ENCODE data around the gene PNMA6E.

PNMA6E gene

GRCh38 chrX:153382563-153383482 is 18.3 kb downstream of the PNMA6E start:
- no peak for DNase-seq

DNA sequence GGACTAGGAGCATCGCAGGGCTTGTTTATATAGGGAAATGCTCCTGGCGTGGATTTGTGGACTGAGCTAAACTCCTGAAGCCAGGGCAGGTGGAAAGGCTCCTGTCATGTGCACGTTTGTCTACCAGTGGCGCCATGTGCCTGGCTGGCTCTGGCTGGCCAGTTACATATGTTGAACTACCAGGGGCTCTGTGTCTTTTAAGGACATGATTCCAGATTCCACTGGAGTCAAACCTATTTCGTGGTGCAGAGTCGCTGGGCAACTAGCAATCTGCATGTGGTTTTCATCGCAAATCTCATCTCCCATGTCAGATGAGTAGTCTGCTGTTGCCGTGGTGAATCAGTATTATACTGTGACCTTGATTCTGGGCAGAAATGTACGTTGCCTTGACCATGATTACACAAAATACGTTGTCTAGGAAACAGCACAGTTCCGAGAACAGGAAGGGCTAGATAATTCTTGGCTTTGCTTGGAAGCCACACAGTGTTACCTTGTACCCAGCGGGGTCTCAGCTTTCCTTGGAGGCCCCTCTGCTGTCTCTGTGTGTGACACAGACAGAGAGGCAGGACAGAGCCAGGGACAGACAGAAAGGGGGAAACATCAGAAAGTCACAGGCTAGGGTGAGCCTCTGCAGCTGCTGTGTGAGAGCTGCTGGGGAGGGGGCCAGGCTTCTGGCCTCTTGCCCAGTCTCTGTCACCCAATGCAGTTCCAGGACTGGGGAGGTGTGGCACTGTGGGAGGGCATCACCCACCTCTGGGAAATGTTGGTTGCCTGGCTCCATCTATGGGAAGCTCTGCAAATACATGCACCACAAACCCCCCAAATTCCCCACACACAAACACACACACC is 19.2 kb downstream of the PNMA6E start:
- peak; percentile 84 for DNase-seq

DNA sequence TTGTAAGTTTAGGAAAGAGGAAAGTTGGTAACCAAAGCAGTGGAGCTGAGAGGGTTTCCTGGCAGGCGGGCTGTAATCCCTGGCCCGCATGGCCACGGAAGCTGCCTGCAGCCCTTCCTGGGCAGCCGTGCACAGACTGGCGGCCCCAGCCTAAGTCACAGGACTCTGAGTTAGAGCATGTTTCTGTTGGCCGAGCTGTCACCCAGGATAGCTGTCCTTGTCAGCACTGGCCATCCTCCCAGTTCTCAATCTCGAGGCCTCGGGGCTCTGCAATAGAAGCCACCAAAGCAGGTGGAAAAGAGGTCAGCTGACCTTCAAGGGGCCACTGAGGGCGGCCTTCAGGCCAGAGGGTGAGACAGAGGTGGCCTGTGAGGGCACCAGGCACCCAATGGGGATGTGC is 20.5 kb downstream of the PNMA6E start:
- DNase-seq: no peak

DNA sequence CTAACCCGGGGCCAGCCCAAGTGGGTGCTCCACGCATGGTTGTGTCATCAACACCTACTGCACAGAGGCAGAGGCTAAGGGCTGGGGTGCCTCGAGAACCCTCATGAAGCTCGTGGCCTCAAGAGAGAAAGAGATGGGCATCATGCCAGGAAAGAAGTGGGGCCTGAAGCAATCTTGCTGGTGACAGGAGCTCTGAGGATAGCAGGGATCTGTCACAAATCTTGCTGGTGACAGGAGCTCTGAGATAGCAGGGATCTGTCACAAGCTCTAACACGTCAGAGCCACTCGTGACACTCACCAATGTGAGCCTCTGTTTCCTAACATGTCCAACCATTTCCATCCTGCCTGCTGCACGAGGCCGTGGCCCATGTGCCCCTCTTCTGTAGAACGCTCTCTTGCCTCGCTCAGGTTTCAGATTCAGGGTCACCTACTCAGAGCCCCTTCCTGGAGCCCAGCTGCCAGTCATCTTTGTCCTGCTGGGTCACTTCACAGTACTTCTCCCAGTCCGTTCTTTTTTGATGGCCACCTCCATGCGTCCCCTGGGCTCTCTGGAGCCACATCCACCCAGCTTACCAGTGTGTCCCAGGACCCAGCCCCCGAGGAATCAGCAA is 21.1 kb downstream of the PNMA6E start:
- peak; percentile 16 for DNase-seq

- DNase-seq: no peak
These were observed 21.6 kb downstream of the PNMA6E start for GRCh38 chrX:153379508-153379907.

- no peak for DNase-seq
These were observed 22.5 kb downstream of the PNMA6E start for GRCh38 chrX:153378607-153379006.

- DNase-seq: no peak
These were observed 23.4 kb downstream of the PNMA6E start for GRCh38 chrX:153377727-153378126.

GRCh38 chrX:153375571-153375970 is 25.6 kb downstream of the PNMA6E start:
- no peak for DNase-seq

GRCh38 chrX:153374426-153374825 is 26.7 kb downstream of the PNMA6E start:
- no peak for DNase-seq

DNA sequence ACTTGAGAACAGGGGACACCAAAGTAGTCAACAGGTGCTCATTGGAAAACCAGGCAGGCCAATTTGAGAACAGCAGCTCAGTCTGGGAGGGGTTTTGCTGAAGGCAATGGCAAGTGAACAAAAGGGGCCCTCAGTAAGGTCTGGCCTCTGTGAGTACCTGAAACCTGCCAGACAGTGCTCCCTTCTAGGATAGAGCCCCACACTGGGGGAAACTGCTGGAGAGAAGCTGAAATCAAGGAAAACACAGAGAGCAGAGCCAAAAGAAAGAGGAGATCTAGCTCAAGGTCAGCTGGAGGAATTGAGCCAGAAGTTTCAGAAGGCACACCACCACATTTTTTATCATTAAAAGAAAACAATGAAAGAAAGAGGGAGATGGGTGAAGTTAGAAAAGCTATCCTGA is 28.2 kb downstream of the PNMA6E start:
- no peak for DNase-seq

- DNase-seq: no peak
These were observed 29.9 kb downstream of the PNMA6E start for GRCh38 chrX:153371256-153371655.

DNA sequence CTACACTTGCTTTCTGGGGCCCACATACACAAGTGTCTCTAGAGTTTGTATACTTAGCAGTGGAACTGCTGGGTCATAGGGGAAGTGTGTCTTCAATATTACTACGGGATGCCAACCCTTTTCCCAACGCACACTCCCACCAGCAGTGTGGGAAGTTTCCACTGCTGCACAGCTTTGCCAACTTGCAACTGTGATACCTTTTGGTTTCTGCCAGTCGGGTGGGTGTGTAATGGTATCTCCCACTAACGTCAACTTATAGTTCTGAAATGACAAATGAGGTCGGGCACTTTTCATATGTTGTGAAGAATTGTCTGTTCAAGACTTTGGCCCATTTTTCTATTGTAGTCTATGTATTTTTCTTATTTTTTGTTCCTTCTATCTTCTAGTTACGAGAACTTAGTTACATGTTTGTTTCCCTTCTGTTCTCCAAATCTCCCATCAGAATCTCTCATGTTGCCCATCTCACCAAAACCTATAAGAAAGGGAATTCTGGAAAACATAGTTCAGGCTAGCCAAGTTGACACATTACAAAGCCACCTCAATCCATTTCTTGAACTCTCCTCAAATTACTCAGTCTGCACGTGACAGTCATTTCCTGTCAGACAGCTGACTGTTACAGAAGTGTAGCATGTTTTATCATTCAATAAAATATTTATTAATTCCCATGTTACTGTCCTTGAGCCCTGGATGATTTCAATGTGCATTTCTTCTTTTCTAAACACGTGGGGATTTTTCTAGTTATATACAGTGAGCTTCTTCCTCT is 30.7 kb downstream of the PNMA6E start:
- no peak for DNase-seq

GRCh38 chrX:153366878-153367538 is 34.1 kb downstream of the PNMA6E start:
- DNase-seq: no peak

GRCh38 chrX:153366119-153366518 is 35.0 kb downstream of the PNMA6E start:
- DNase-seq: no peak

- no peak for DNase-seq
These were observed 35.5 kb downstream of the PNMA6E start for GRCh38 chrX:153365670-153366069.

DNA sequence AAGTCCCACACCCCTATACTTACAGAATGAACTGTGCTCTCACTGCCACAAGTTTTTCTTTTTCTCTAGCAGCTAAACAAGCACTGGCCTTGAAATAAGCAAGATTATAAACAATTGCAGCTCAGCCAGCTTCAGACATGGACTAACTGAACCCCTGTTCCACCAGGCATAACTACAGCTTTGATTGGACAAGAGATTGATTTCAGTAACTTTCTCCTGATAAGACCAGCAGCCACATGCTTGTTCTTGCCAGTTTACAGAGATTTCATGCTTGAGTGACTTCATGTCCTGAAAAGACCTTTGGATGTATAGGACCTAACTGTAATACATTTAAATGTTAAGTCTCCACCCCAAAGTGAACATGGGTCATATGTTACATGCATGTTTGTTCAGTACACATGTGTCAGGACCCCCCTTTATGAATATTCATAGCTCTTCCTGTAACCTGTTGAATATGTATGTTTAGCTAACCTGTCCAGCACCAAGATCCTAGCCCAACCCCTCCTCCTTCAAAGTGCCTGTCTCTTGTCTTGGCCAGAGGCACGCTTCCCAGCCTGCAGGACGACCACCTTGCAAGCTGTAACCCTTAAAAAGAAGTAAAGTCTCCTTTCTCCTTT is 39.3 kb downstream of the PNMA6E start:
- DNase-seq: no peak

GRCh38 chrX:153357877-153358276 is 43.3 kb downstream of the PNMA6E start:
- no peak for DNase-seq

DNA sequence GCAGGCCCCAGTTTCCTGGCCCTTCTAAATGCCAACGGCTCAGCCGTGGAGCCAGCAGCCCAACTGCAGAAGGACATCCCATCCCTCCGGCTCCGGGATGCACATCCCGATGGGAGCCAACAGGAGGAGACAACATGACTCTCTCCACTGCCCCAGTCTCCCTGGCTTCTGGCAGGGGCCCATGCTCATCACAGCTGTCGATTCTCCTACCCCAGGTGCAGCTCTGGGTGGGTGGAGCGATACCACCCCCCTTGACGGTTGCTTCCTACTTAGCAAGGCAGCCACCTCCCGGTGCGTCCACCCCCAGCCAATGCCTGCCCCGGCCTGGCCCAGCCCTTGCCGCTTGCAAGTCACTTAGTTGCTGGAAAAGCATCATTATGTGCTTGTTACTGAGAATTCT is 47.7 kb downstream of the PNMA6E start:
- DNase-seq: no peak

- DNase-seq: no peak
These were observed 48.3 kb downstream of the PNMA6E start for GRCh38 chrX:153352858-153353257.

DNA sequence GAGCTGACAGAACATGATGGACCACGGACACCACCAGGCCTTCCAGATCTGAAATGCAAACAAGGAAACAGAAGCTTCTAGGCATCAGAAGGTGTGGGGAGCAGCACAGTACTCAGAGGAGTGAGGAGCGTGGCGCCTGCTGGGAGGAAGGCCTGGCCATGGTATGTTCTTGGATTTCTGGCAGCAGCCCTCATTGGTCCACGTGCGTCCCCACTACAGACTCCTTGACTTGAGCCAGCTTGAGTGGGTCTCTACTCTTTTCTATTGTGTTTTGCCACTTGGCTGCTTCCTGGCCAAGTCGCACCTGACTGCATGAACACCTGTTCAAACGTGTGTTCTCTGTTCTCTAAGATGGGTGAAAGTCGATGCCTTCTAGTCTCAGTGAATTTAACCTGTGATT is 49.2 kb downstream of the PNMA6E start:
- DNase-seq: peak; percentile 3

- DNase-seq: no peak
These were observed 51.2 kb downstream of the PNMA6E start for GRCh38 chrX:153349952-153350351.

- DNase-seq: no peak
These were observed 52.7 kb downstream of the PNMA6E start for GRCh38 chrX:153348421-153348820.

All from NCI-H1436 (cell line).